Measurements from ENCODE around the gene SAMHD1.

Gene SAMHD1

DNA sequence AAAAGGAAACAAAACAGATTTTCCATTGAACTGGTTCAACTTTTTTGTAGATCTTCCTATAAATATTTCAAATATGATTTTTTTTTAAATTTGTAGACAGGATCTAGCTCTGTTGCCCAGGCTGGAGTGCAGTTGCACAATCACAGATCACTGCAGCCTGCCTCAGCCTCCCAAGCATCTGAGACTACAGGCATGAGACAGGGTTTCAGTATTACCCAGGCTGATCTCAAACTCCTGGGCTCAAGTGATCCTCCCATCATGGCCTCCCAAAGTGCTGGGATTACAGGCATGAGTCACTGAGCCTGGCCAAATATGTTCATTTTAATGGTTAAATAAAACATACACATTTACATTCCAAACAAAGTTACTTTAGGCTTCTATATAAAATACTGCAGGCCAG lies 33.6 kb downstream of the SAMHD1 start:
- Histone ChIP-seq H3K79me2 (ENCODE audit: insufficient read depth, low read length) (no peaks in the 10 kb centered on the region), H3K9me3 (ENCODE audit: insufficient read depth, low read length) (no peaks in the 10 kb centered on the region), H3K27ac (ENCODE audit: low read depth, low read length) (no peak overlapping the region), H3K9me2 (replicated peaks; ENCODE audit: insufficient read depth, low read length) (no peaks in the 10 kb centered on the region), H2AFZ (ENCODE audit: low read depth, low read length, severe bottlenecking) (no peak overlapping the region), H3K4me3 (ENCODE audit: insufficient read depth, low read length, poor library complexity, severe bottlenecking) (no peak overlapping the region), H4K20me1 (ENCODE audit: low read depth, low read length) (no peaks in the 10 kb centered on the region), H3K27me3 (ENCODE audit: low read length) (no peaks in the 10 kb centered on the region), H3K9ac (ENCODE audit: low read length) (no peak overlapping the region), H3F3A (ENCODE audit: insufficient read depth) (peaks cover 2% of the 10 kb centered on the region; the same call in 1 of the 2 replicates), H3K36me3 (ENCODE audit: low read length) (0 out of 2 replicates have a peak, but pooled peaks cover 6% of the 10 kb centered on the region), H3K4me2 (ENCODE audit: low read depth, low read length, poor library complexity, severe bottlenecking) (no peak overlapping the region)
- no peak for TF ChIP-seq EZH2phosphoT487 (conservative IDR thresholded peaks at IDR 0.05; ENCODE audit: low read length)
- no peak for TF ChIP-seq CTCF (IDR thresholded peaks at IDR 0.05; ENCODE audit: insufficient read depth, low read length, poor library complexity, severe bottlenecking)

DNA sequence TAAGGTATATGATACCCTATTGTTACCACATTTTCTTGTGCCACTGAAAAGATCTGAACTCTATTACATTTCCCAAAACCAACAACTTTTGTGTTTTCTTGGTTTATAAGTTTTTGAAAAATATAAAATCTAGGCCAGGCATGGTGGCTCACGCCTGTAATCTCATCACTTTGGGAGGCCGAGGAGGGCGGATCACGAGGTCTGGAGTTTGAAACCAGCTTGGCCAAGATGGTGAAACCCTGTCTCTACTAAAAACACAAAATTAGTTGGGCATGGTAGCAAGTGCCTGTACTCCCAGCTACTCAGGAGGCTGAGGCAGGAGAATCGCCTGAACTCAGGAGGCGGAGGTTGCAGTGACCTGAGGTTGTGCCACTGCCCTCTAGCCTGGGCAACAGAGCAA lies 34.3 kb downstream of the SAMHD1 start:
- H3K27ac ChIP-seq (ENCODE audit: low read depth, low read length), result no peak overlapping the region
- no peaks in the 10 kb centered on the region for H4K20me1 ChIP-seq (ENCODE audit: low read depth, low read length)
- H3K9me3 ChIP-seq (ENCODE audit: insufficient read depth, low read length), result no peaks in the 10 kb centered on the region
- no peak overlapping the region for H2AFZ ChIP-seq (ENCODE audit: low read depth, low read length, severe bottlenecking)
- H3F3A ChIP-seq (ENCODE audit: insufficient read depth), result peaks cover 2% of the 10 kb centered on the region; the same call in 1 of the 2 replicates
- H3K9me2 ChIP-seq (replicated peaks; ENCODE audit: insufficient read depth, low read length), result no peaks in the 10 kb centered on the region
- TF ChIP-seq CTCF (IDR thresholded peaks at IDR 0.05; ENCODE audit: insufficient read depth, low read length, poor library complexity, severe bottlenecking), result no peak
- TF ChIP-seq EZH2phosphoT487 (conservative IDR thresholded peaks at IDR 0.05; ENCODE audit: low read length), result no peak
- H3K27me3 ChIP-seq (ENCODE audit: low read length), result no peaks in the 10 kb centered on the region
- no peaks in the 10 kb centered on the region for H3K79me2 ChIP-seq (ENCODE audit: insufficient read depth, low read length)
- H3K4me2 ChIP-seq (ENCODE audit: low read depth, low read length, poor library complexity, severe bottlenecking), result no peak overlapping the region
- H3K4me3 ChIP-seq (ENCODE audit: insufficient read depth, low read length, poor library complexity, severe bottlenecking), result no peak overlapping the region
- H3K9ac ChIP-seq (ENCODE audit: low read length), result no peak overlapping the region
- H3K36me3 ChIP-seq (ENCODE audit: low read length), result 0 out of 2 replicates have a peak, but pooled peaks cover 6% of the 10 kb centered on the region

GRCh38 chr20:36916199-36916598 lies 35.3 kb downstream of the SAMHD1 start:
- H3K9ac ChIP-seq (ENCODE audit: low read length), result no peak overlapping the region
- peaks cover 2% of the 10 kb centered on the region; the same call in 1 of the 2 replicates for H3F3A ChIP-seq (ENCODE audit: insufficient read depth)
- no peak overlapping the region for H3K4me2 ChIP-seq (ENCODE audit: low read depth, low read length, poor library complexity, severe bottlenecking)
- H3K36me3 ChIP-seq (ENCODE audit: low read length), result 0 out of 2 replicates have a peak, but pooled peaks cover 6% of the 10 kb centered on the region
- no peaks in the 10 kb centered on the region for H4K20me1 ChIP-seq (ENCODE audit: low read depth, low read length)
- H3K4me3 ChIP-seq (ENCODE audit: insufficient read depth, low read length, poor library complexity, severe bottlenecking), result no peak overlapping the region
- H3K9me3 ChIP-seq (ENCODE audit: insufficient read depth, low read length), result no peaks in the 10 kb centered on the region
- H3K27ac ChIP-seq (ENCODE audit: low read depth, low read length), result no peak overlapping the region
- no peak for TF ChIP-seq EZH2phosphoT487 (conservative IDR thresholded peaks at IDR 0.05; ENCODE audit: low read length)
- TF ChIP-seq CTCF (IDR thresholded peaks at IDR 0.05; ENCODE audit: insufficient read depth, low read length, poor library complexity, severe bottlenecking), result no peak
- no peaks in the 10 kb centered on the region for H3K79me2 ChIP-seq (ENCODE audit: insufficient read depth, low read length)
- H3K9me2 ChIP-seq (replicated peaks; ENCODE audit: insufficient read depth, low read length), result no peaks in the 10 kb centered on the region
- H2AFZ ChIP-seq (ENCODE audit: low read depth, low read length, severe bottlenecking), result no peak overlapping the region
- H3K27me3 ChIP-seq (ENCODE audit: low read length), result no peaks in the 10 kb centered on the region

Data from SU-DHL-6 (cell line).